NCI-H1694 (cell line): Measurements from ENCODE around the gene CD40LG.

ENCODE experiments used
- DNase-seq: peaks from one replicate; lab custom pipeline; 2025; lab: John Stamatoyannopoulos, UW

The CD40LG gene

GRCh38 chrX:136647677-136648360, at the start of gene CD40LG:
CD40LG (plus strand) TSS chrX:136648158; CDS start chrX:136648249, 91 bp downstream.
- DNase-seq, result no peak

DNA sequence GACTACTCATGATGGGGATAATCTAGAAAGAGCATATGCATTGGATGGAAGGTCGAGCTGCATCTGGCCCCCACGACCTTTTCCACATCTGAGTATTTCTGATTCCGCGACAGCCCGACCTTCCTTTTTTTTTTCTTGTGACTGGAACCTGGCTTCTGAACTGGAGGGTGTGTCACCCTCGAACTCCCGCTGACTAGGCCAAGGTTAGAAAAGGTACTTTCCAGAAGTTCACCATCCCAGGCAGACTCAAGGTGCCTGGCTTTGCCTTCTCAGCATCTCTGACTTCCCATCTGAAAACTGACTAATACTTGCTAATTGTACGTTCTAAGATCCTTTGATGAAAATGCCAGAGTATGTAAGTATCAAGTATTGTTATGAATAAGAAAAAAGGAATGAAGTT, 49.3 kb upstream of the CD40LG start:
- DNase-seq, result no peak

- no peak for DNase-seq
Measured at GRCh38 chrX:136600059-136600458, 47.9 kb upstream of the CD40LG start.

DNA sequence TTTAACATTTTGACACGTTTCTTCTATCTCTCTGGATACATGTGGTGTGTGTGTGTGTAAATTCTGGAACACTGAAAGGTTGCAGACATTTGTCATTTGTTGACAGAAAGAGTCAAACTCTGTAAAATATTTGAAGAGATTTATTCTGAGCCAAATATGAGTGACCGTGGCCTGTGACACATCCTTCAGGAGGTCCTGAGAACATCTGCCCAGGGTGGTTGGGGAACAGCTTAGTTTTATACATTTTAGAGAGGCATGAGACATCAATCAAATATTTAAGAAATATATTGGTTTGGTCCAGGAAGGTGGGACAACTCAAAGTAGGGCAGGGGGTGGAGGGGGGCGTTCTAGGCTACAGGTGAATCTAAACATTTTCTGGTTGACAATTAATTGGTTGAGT, 40.7 kb upstream of the CD40LG start:
- DNase-seq, result no peak

DNA sequence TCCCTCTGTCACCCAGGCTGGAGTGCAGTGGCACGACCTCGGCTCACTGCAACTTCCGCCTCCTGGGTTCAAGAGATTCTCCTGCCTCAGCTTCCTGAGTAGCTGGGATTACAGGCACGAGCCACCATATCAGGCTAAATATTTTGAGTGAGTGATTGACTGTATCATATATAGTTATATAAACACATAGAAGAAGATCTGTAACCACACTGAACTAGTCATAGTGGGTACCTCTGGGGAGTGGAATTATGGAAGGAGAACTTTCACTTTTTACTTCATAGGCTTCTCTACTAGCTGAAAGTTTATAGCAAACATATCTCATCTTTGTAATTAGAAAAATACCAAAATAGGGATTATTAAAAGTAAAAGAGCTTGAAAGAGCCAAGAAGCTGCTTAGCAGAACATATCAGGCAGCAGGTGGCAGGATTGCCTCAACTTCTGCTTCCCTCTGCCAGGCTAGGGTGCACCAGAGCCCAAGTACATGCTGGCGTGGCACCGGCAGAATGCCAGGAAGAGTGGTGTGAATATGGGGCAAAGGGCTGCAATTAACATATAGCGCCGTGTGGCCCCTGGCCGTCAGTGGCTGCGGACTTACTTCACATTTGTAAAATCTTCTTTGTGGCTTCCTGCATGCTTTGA, 39.5 kb upstream of the CD40LG start:
- no peak for DNase-seq

GRCh38 chrX:136616987-136617685, 30.8 kb upstream of the CD40LG start:
- no peak for DNase-seq

- no peak for DNase-seq
Measured at GRCh38 chrX:136619899-136620505, 28.0 kb upstream of the CD40LG start.

- DNase-seq, result no peak
Measured at GRCh38 chrX:136620780-136621179, 27.2 kb upstream of the CD40LG start.

DNA sequence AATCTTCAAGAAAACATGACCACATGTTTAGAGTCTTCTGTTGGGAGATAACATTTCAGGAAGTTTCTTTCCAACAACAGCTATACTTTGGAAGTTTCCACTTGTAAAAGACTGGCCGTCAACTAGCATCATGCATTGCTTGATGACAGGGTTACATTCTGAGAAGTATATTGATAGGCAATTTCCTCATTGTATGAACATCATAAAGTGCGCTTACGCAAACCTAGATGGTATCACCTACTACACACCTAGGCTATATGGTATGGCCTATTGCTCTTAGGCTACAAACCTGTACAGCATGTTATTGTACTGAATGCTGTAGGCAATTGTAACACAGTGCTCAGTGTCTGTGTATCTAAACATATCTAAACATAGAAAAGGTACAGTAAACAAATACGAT, 25.4 kb upstream of the CD40LG start:
- DNase-seq, result no peak

GRCh38 chrX:136623396-136623795, 24.6 kb upstream of the CD40LG start:
- DNase-seq, result no peak

DNA sequence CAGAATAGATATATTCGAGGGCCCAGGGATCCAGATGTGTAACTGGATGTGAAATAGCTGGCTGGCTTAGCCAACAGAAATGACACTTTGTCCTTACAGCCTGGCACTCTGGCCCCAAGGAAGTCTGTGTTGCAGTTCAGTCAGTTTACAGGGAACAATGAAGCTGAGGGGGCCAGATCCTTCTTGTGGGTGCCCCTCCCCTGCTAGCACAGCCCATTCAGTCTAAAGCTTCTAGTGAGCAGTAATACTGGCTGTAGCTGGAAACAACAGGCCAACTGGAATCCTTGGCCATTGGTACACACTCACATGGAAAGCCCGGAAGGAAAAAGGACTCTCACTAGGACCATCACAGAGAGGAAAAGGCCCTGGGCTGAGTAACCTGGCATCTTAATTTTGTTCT, 22.7 kb upstream of the CD40LG start:
- DNase-seq, result no peak

- no peak for DNase-seq
Measured at GRCh38 chrX:136626237-136626636, 21.7 kb upstream of the CD40LG start.

GRCh38 chrX:136626891-136627290, 21.1 kb upstream of the CD40LG start:
- DNase-seq, result no peak

DNA sequence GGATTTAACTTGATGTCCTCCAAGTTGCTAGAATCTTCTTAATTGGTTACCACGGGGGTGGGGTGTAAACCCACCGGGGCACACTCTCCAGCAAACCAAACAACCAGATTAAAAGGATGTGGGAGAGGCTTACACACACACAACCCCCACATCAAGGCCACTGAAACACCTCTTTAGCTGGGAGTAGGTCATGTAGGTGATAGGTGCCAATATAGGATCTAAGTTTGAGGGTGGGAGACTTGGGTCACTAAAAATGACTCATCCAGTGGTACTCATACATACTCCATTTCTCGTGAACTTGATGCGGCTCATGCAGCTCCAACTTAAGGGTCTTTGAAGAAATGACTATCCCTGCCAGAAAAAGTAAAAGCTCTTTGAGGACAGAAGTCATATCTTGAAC, 20.5 kb upstream of the CD40LG start:
- no peak for DNase-seq

GRCh38 chrX:136629084-136629750, 18.7 kb upstream of the CD40LG start:
- DNase-seq, result no peak

DNA sequence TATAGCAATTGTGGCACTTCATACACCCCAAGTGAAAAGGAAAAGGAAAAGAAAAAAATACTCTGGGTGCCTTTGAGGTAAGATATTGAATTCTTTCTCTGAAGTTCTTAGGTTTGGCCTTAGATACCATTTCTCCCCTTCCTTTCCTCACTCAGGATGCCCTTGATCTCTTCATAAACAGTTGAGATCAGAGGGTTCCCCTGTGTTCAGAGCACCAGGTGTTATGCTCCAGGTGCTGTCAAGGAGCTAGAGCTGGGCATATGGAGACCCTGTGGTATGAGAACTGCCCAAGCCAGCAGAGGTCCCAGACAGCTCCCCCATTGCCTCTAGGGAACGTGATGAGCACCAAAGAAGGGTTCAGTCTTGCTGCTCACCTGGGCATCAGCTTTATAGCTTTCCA, 17.1 kb upstream of the CD40LG start:
- DNase-seq, result no peak

- no peak for DNase-seq
Measured at GRCh38 chrX:136635235-136635634, 12.7 kb upstream of the CD40LG start.

DNA sequence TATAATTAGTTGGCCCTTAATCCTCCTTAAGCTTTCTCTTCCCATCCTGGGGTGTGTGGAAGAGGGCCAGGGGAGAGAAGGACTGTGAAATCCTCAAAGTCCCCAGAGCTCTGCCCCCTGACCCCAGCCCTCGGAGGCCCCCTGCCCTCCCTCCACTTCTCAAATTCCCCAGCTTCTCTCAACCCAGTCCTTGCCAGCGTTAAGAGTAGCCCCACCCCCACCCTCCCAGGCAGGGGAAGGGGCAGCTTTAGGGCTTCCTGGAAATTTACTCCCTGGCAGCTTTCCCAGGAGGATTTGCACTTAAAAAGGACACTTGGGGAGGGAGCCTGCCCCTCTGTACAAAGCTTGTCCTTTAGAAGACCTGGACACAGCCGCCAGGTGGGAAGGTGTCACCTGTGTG, 11.8 kb upstream of the CD40LG start:
- DNase-seq, result no peak

DNA sequence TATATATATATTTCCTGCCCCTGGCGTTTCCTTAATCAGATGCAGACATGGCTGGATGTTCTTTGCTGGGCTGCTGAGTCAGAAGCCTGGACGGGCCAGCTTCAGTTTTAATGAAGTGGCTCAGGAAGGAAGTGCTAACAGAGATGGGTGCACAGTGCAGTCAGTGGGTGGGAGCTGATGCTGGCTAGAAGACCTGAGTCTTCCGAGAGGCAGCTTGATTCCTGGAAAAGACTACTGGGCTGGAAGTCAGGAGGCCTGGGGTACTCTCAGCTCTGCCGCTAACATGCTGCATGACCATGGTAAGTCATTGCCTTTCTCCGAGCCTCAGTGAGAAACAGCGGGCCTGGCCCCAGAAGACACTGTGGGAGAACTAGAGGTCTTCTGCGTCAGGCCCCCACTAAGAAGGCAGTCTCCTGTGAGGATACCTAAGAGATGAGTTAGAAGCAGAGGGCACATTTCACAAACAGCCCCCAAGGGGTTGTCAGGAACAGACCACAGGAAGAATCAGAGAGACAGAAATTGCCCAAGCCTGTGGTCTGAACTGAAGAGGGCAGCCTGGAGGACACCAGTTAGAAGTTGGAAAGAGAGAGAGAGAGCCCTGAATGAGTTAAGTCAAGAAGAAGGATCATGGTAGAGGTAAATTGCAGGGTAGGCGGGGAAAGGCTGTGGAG, 8.3 kb upstream of the CD40LG start:
- no peak for DNase-seq

- DNase-seq, result no peak
Measured at GRCh38 chrX:136643243-136643642, 4.7 kb upstream of the CD40LG start.

- DNase-seq, result no peak
Measured at GRCh38 chrX:136646602-136647239, 1.2 kb upstream of the CD40LG start.
